Measurements from ENCODE around the gene UBAP2. TPM values are rescaled to one million over a fixed set of nuclear protein-coding genes. Genes with fewer than 3 reads are reported as not detected.

UBAP2 gene
- total and polyA plus RNA-seq, 2 donors (not counting 1 experiment from before 2014, with no cell fraction given), result 15.5 to 26.2 TPM

- intact Hi-C loops (cut with micrococcal nuclease), result no loop called here
- Histone ChIP-seq H2AFZ (ENCODE audit: insufficient read depth, low read depth, low read length, poor library complexity, severe bottlenecking) (no peak overlapping the region), H3K9ac (ENCODE audit: low read length) (no peak overlapping the region), H4K20me1 (ENCODE audit: control insufficient read depth, insufficient read depth, low read length, poor library complexity, severe bottlenecking) (no peaks in the 10 kb centered on the region), H3K9me3 (ENCODE audit: control extremely low read depth in 1 of 3, control insufficient read depth in 2 of 3, insufficient read depth in 1 of 3, low read length in 2 of 3) (no peaks in the 10 kb centered on the region), H3K27ac (ENCODE audit: low read length in 2 of 2) (no peak overlapping the region), H3K36me3 (replicated peaks in 1 of 2; ENCODE audit: control extremely low read depth in 1 of 2, control insufficient read depth in 1 of 2, extremely low read depth in 1 of 2, insufficient read depth in 2 of 2, low read length in 1 of 2) (peaks cover 7 to 42% of the 10 kb centered on the region in 2 experiments), H3K27me3 (replicated peaks in 1 of 4; ENCODE audit: control extremely low read depth in 1 of 4, control insufficient read depth in 3 of 4, insufficient read depth in 4 of 4, low read length in 3 of 4) (no peaks in the 10 kb centered on the region), H3K4me1 (ENCODE audit: control insufficient read depth in 2 of 2, insufficient read depth in 2 of 2, low read length in 2 of 2) (no peaks in the 10 kb centered on the region), H3K4me3 (ENCODE audit: control extremely low read depth in 1 of 5, extremely low read depth in 1 of 5, insufficient read depth in 1 of 5, low read depth in 2 of 5, low read length in 4 of 5) (no peak overlapping the region), H3K4me2 (replicated peaks; ENCODE audit: low read depth, low read length, poor library complexity, severe bottlenecking) (no peak overlapping the region), H3K79me2 (ENCODE audit: control insufficient read depth, insufficient read depth, low read length) (no peaks in the 10 kb centered on the region)
- ATAC-seq (ENCODE audit: low read depth) (no peak), DNase-seq (no peak)
- ChIA-PET POLR2A (no interaction called here), CTCF (no interaction called here)
- Mint-ChIP-seq H3K4me3 (no peak overlapping the region), H3K9me3 (ENCODE audit: insufficient read depth) (no peaks in the 10 kb centered on the region), H3K27me3 (no peaks in the 10 kb centered on the region), H3K27ac (no peak overlapping the region), H3K4me1 (no peaks in the 10 kb centered on the region)
- TF ChIP-seq EZH2 (IDR thresholded peaks at IDR 0.05; ENCODE audit: borderline replicate concordance, insufficient read depth, low read depth, low read length, poor library complexity, severe bottlenecking), result no peak
- TF ChIP-seq, protein P1, sequence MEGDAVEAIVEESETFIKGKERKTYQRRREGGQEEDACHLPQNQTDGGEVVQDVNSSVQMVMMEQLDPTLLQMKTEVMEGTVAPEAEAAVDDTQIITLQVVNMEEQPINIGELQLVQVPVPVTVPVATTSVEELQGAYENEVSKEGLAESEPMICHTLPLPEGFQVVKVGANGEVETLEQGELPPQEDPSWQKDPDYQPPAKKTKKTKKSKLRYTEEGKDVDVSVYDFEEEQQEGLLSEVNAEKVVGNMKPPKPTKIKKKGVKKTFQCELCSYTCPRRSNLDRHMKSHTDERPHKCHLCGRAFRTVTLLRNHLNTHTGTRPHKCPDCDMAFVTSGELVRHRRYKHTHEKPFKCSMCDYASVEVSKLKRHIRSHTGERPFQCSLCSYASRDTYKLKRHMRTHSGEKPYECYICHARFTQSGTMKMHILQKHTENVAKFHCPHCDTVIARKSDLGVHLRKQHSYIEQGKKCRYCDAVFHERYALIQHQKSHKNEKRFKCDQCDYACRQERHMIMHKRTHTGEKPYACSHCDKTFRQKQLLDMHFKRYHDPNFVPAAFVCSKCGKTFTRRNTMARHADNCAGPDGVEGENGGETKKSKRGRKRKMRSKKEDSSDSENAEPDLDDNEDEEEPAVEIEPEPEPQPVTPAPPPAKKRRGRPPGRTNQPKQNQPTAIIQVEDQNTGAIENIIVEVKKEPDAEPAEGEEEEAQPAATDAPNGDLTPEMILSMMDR (IDR thresholded peaks at IDR 0.05), result no peak
- no CpG with 5 or more reads among the region's 3 CpGs for WGBS (ENCODE audit: insufficient coverage)
Measured at GRCh38 chr9:33942471-33943083, 106.1 kb downstream of the UBAP2 start.

DNA sequence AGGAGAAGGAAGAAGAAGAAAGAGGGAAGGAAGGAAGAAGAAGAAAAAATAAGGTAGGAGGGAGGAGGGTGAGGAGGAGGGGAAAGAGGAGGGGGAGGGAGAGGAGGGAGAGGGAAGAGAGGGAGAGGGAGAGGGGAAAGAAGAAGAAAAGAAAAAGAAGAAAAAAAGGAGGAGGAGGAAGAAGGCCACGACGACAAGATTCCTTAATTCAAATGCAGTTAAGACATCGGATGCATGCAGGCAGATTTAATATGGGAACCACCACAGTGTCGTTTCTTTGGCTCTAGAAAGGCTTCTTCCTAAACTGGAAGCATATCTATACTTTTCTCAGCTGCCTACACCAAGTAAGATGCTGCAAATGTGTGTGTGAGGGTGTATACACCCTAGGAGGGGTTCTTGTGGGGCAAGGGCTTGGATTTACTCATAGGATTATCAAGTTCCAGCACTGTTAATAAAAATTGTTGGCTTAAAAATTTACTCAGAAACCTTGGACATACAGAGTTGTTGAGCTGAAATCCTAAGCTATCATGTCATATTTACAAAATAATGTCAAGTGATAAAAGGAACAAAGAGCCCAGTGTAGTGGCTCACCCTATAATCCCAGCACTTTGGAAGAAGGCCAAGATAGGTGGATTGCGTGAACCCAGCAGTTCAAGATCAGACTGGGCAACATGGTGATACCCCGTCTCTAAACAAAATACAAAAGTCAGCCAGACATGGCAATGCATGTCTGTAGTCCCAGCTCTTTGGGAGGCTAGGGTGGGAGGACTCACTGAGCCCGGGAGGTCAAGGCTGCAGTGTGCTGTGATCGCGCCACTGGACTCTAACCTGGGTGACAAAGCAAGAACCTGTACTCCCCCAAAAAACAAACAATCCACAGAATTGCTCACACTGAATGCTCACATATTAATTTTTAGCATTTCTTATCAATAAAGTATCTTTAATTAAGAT, 108.5 kb downstream of the UBAP2 start:
- no peaks in the 10 kb centered on the region for H3K9me3 ChIP-seq (ENCODE audit: control extremely low read depth in 1 of 3, control insufficient read depth in 2 of 3, insufficient read depth in 1 of 3, low read length in 2 of 3)
- intact Hi-C loops (cut with micrococcal nuclease), result no loop called here
- H3K79me2 ChIP-seq (ENCODE audit: control insufficient read depth, insufficient read depth, low read length), result no peaks in the 10 kb centered on the region
- H3K4me3 Mint-ChIP-seq, result no peak overlapping the region
- 100% methylated on average over 1 of the region's 9 CpGs for WGBS (ENCODE audit: insufficient coverage)
- no peak overlapping the region for H3K9ac ChIP-seq (ENCODE audit: low read length)
- H3K27ac ChIP-seq (ENCODE audit: low read length in 2 of 2), result no peak overlapping the region
- H3K27me3 Mint-ChIP-seq, result no peaks in the 10 kb centered on the region
- H3K36me3 ChIP-seq (replicated peaks in 1 of 2; ENCODE audit: control extremely low read depth in 1 of 2, control insufficient read depth in 1 of 2, extremely low read depth in 1 of 2, insufficient read depth in 2 of 2, low read length in 1 of 2), result peaks cover 4 to 36% of the 10 kb centered on the region in 2 experiments
- H3K4me3 ChIP-seq (ENCODE audit: control extremely low read depth in 1 of 5, extremely low read depth in 1 of 5, insufficient read depth in 1 of 5, low read depth in 2 of 5, low read length in 4 of 5), result no peak overlapping the region
- no peaks in the 10 kb centered on the region for H4K20me1 ChIP-seq (ENCODE audit: control insufficient read depth, insufficient read depth, low read length, poor library complexity, severe bottlenecking)
- no peak for DNase-seq
- ChIA-PET CTCF (no interaction called here), POLR2A (no interaction called here)
- H3K4me1 Mint-ChIP-seq, result no peaks in the 10 kb centered on the region
- no peaks in the 10 kb centered on the region for H3K4me1 ChIP-seq (ENCODE audit: control insufficient read depth in 2 of 2, insufficient read depth in 2 of 2, low read length in 2 of 2)
- H3K4me2 ChIP-seq (replicated peaks; ENCODE audit: low read depth, low read length, poor library complexity, severe bottlenecking), result no peak overlapping the region
- no peaks in the 10 kb centered on the region for H3K27me3 ChIP-seq (replicated peaks in 1 of 4; ENCODE audit: control extremely low read depth in 1 of 4, control insufficient read depth in 3 of 4, insufficient read depth in 4 of 4, low read length in 3 of 4)
- H2AFZ ChIP-seq (ENCODE audit: insufficient read depth, low read depth, low read length, poor library complexity, severe bottlenecking), result no peak overlapping the region
- TF ChIP-seq, protein P1 (IDR thresholded peaks at IDR 0.05), result no peak
- no peak for TF ChIP-seq EZH2 (IDR thresholded peaks at IDR 0.05; ENCODE audit: borderline replicate concordance, insufficient read depth, low read depth, low read length, poor library complexity, severe bottlenecking)
- no peak overlapping the region for H3K27ac Mint-ChIP-seq
- H3K9me3 Mint-ChIP-seq (ENCODE audit: insufficient read depth), result no peaks in the 10 kb centered on the region
- no peak for ATAC-seq (ENCODE audit: low read depth)
